Measurements from ENCODE around the gene CRYZL1. TPM values are rescaled to one million over a fixed set of nuclear protein-coding genes. Genes with fewer than 3 reads are reported as not detected.

Gene CRYZL1
- total and polyA plus RNA-seq, 2 experiments from 2014 or later = 13.6 to 37.4 TPM

DNA sequence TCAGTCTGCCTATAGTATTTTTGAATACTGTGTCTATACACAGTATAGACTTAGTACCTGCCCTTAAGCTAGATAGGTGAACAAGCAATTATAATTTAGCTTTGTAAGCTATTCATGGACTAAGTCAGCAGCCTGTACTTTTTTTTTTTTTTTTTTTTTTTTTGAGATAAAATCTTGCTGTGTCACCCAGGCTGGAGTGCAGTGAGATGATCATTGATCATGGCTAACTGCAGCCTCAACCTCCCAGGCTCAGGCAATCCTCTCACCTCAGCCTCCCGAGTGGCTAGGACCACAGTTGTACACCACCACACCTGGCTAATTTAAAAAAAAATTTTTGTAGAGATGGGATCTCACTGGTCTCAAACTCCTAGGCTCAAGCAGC is 18.0 kb upstream of the CRYZL1 start:
- no peak for DNase-seq
- Histone ChIP-seq H3K27ac (no peak overlapping the region), H3K9me3 (ENCODE audit: low read depth) (peaks cover 7% of the 10 kb centered on the region), H3K79me2 (ENCODE audit: insufficient read depth) (peaks cover 100% of the 10 kb centered on the region), H3K4me1 (ENCODE audit: insufficient read depth) (peaks cover 22% of the 10 kb centered on the region), H3K9me2 (ENCODE audit: insufficient read depth) (no peaks in the 10 kb centered on the region), H3F3A (ENCODE audit: insufficient read depth) (peaks cover 37% of the 10 kb centered on the region), H2AFZ (no peak overlapping the region), H3K9ac (no peak overlapping the region), H3K36me3 (ENCODE audit: low read depth) (0 out of 2 replicates have a peak, but pooled peaks cover 2% of the 10 kb centered on the region), H3K27me3 (replicated peaks; ENCODE audit: insufficient read depth) (no peaks in the 10 kb centered on the region), H3K4me3 (no peak overlapping the region), H4K20me1 (ENCODE audit: insufficient read depth) (0 out of 2 replicates have a peak, but pooled peaks cover 3% of the 10 kb centered on the region), H3K4me2 (ENCODE audit: unreplicated experiment) (no peak overlapping the region)
- 100% methylated on average over 1 of the region's 1 CpG for WGBS, 2 experiments (ENCODE audit: low coverage in 1 of 2, low lambda C conversion rate in 2 of 2, missing lambda C conversion rate in 2 of 2)
- in situ Hi-C loops (cut with MboI) = no loop called here
- TF ChIP-seq EZH2phosphoT487 (IDR thresholded peaks at IDR 0.05; ENCODE audit: insufficient read depth, low read depth) = no peak
- no peak for TF ChIP-seq EZH2 (IDR thresholded peaks at IDR 0.05; ENCODE audit: insufficient read depth, poor library complexity, severe bottlenecking)

DNA sequence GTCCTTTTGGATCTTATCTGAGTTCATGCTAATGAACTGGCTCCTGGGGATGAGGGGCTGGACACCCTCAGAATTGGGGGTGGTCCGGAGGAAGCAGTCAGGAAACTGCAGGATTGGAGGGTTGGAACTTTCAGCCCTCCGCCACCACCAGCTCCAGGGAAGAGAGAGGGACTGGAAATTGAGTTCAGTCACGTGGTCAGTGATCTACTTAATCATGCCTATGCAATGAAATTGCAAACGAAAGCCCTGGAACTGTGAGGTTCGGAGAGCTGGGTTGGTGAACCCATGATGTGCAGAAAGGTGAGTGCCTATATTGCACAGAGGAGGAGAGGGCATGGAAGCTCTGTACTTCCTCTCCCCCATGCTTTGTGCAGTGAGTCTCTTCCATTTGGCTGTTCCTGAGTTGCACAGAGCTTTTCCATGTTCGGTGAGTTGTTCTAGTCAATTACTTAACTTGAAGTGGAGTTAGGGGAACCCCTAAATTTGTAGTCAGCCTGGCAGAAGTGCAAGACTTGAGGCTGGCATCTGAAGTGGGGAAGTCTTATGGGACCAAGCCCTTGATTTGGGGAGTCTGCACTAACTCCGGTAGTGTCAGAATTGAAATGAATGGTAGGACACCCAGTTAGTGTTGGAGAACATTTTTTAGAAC is 17.5 kb upstream of the CRYZL1 start:
- DNase-seq = no peak
- Histone ChIP-seq H3K27ac (no peak overlapping the region), H3F3A (ENCODE audit: insufficient read depth) (peaks cover 39% of the 10 kb centered on the region), H3K4me2 (ENCODE audit: unreplicated experiment) (no peak overlapping the region), H3K4me1 (ENCODE audit: insufficient read depth) (peaks cover 22% of the 10 kb centered on the region), H3K36me3 (ENCODE audit: low read depth) (peaks cover 5% of the 10 kb centered on the region; the same call in 1 of the 2 replicates), H3K9me3 (ENCODE audit: low read depth) (peaks cover 7% of the 10 kb centered on the region), H3K4me3 (no peak overlapping the region), H3K9me2 (ENCODE audit: insufficient read depth) (no peaks in the 10 kb centered on the region), H2AFZ (no peak overlapping the region), H3K27me3 (replicated peaks; ENCODE audit: insufficient read depth) (no peaks in the 10 kb centered on the region), H4K20me1 (ENCODE audit: insufficient read depth) (0 out of 2 replicates have a peak, but pooled peaks cover 6% of the 10 kb centered on the region), H3K9ac (no peak overlapping the region), H3K79me2 (ENCODE audit: insufficient read depth) (peaks cover 100% of the 10 kb centered on the region)
- WGBS, 2 experiments (ENCODE audit: low coverage in 1 of 2, low lambda C conversion rate in 2 of 2, missing lambda C conversion rate in 2 of 2) = 97 to 99% methylated on average over 7 of the region's 7 CpGs
- TF ChIP-seq EZH2 (IDR thresholded peaks at IDR 0.05; ENCODE audit: insufficient read depth, poor library complexity, severe bottlenecking) (no peak), EZH2phosphoT487 (IDR thresholded peaks at IDR 0.05; ENCODE audit: insufficient read depth, low read depth) (no peak)
- in situ Hi-C loops (cut with MboI) = no loop called here

DNA sequence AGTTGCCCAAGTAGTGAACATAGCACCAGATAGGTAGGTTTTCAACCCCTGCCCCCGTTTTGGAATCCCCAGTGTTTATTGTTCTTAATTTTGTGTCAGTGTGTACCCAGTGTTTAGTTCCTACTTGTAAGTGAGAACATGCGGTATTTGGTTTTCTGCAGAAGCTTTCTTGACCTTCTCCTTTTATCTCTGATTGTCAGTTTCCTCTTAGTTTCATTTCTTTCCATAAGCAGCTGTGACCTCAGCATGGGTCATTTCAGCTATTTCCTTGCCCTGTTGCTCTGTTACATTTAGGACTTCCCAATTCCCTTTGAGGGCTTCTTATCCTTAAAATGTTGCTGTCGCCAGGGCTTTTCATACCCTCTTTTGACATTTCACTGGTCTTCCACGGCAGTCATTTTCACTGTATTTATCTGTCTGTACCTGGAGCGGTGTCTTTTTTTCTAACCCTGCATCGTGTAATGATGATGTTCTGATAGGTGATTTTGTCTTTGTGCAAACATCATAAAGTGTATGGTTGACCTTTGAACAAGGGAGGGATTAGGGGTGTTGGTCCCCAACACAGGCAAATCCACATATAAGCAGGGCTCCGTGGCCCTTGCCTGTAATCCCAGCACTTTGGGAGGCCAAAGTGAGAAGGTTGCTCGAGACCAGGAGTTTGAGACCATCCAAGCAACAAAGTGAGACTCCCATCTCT is 15.7 kb upstream of the CRYZL1 start:
- no peaks in the 10 kb centered on the region for H3K9me2 ChIP-seq (ENCODE audit: insufficient read depth)
- H3K9ac ChIP-seq = no peak overlapping the region
- H3K79me2 ChIP-seq (ENCODE audit: insufficient read depth) = peaks cover 100% of the 10 kb centered on the region
- in situ Hi-C loops (cut with MboI) = no loop called here
- no peak overlapping the region for H2AFZ ChIP-seq
- H3K4me2 ChIP-seq (ENCODE audit: unreplicated experiment) = no peak overlapping the region
- H3K4me3 ChIP-seq = no peak overlapping the region
- H3K9me3 ChIP-seq (ENCODE audit: low read depth) = peaks cover 7% of the 10 kb centered on the region
- no peak for DNase-seq
- H3F3A ChIP-seq (ENCODE audit: insufficient read depth) = peaks cover 26% of the 10 kb centered on the region
- H3K27ac ChIP-seq = no peak overlapping the region
- peaks cover 5% of the 10 kb centered on the region; the same call in 1 of the 2 replicates for H3K36me3 ChIP-seq (ENCODE audit: low read depth)
- TF ChIP-seq EZH2phosphoT487 (IDR thresholded peaks at IDR 0.05; ENCODE audit: insufficient read depth, low read depth) (no peak), EZH2 (IDR thresholded peaks at IDR 0.05; ENCODE audit: insufficient read depth, poor library complexity, severe bottlenecking) (no peak)
- 0 out of 2 replicates have a peak, but pooled peaks cover 10% of the 10 kb centered on the region for H4K20me1 ChIP-seq (ENCODE audit: insufficient read depth)
- H3K4me1 ChIP-seq (ENCODE audit: insufficient read depth) = peaks cover 10% of the 10 kb centered on the region; the same call in 1 of the 2 replicates
- no peaks in the 10 kb centered on the region for H3K27me3 ChIP-seq (replicated peaks; ENCODE audit: insufficient read depth)
- WGBS, 2 experiments (ENCODE audit: low coverage in 1 of 2, low lambda C conversion rate in 2 of 2, missing lambda C conversion rate in 2 of 2) = 70 to 71% methylated on average over 8 of the region's 8 CpGs

DNA sequence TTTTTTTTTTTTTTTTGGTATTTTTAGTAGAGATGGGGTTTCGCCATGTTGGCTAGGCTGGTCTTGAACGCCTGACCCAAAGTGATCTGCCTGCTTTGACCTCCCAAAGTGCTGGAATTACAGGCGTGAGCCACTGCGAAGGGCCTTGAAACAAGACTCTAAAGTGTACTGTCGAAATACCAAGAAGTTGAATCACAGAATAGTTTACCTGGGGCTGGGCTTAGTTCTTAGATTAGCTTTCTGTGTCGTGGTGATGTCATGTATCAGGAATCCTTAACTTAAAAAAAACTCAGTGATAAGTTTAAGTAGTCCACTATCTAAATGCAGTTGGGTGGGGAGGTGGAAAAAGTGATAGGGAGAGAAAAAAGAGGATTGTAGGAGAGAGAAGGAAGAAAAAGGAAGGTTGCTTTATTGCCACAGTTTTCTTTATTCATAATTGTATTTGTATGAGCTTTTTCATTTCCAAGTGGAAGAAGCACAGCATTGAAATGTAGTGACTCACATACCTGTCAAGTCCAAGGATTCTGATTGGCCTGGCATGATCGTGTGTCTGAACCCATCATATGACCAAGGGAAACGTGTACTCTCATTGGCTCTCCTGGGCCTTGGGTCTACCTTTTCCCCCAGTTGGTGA is 14.2 kb upstream of the CRYZL1 start:
- Histone ChIP-seq H2AFZ (no peak overlapping the region), H3K79me2 (ENCODE audit: insufficient read depth) (peaks cover 100% of the 10 kb centered on the region), H3K27me3 (replicated peaks; ENCODE audit: insufficient read depth) (no peaks in the 10 kb centered on the region), H3K4me2 (ENCODE audit: unreplicated experiment) (no peak overlapping the region), H3K9ac (no peak overlapping the region), H3K4me3 (no peak overlapping the region), H3K4me1 (ENCODE audit: insufficient read depth) (peaks cover 17% of the 10 kb centered on the region; the same call in 1 of the 2 replicates), H4K20me1 (ENCODE audit: insufficient read depth) (peaks cover 14% of the 10 kb centered on the region), H3K9me3 (ENCODE audit: low read depth) (peaks cover 5% of the 10 kb centered on the region), H3K27ac (peak overlapping the region; percentile 23), H3F3A (ENCODE audit: insufficient read depth) (peaks cover 18% of the 10 kb centered on the region), H3K36me3 (ENCODE audit: low read depth) (peaks cover 5% of the 10 kb centered on the region; the same call in 1 of the 2 replicates), H3K9me2 (ENCODE audit: insufficient read depth) (no peaks in the 10 kb centered on the region)
- WGBS, 2 experiments (ENCODE audit: low coverage in 1 of 2, low lambda C conversion rate in 2 of 2, missing lambda C conversion rate in 2 of 2) = 73 to 81% methylated on average over 8 of the region's 8 CpGs
- peak; percentile 50 for DNase-seq
- TF ChIP-seq EZH2 (IDR thresholded peaks at IDR 0.05; ENCODE audit: insufficient read depth, poor library complexity, severe bottlenecking) = no peak
- TF ChIP-seq EZH2phosphoT487 (IDR thresholded peaks at IDR 0.05; ENCODE audit: insufficient read depth, low read depth) = no peak
- in situ Hi-C loops (cut with MboI) = no loop called here
